Femur (tissue), 1 donor: ENCODE data around the gene TSPO.
"Not testable (repeated sequence)": the region's sequence is repeated elsewhere in the genome, so short reads cannot be mapped to it uniquely, and the experiment has no call there.

Source experiments
- DNase-seq: peaks from one replicate; pipeline ENCODE4 v3.0.0-alpha.2; 2017

The TSPO gene

DNA sequence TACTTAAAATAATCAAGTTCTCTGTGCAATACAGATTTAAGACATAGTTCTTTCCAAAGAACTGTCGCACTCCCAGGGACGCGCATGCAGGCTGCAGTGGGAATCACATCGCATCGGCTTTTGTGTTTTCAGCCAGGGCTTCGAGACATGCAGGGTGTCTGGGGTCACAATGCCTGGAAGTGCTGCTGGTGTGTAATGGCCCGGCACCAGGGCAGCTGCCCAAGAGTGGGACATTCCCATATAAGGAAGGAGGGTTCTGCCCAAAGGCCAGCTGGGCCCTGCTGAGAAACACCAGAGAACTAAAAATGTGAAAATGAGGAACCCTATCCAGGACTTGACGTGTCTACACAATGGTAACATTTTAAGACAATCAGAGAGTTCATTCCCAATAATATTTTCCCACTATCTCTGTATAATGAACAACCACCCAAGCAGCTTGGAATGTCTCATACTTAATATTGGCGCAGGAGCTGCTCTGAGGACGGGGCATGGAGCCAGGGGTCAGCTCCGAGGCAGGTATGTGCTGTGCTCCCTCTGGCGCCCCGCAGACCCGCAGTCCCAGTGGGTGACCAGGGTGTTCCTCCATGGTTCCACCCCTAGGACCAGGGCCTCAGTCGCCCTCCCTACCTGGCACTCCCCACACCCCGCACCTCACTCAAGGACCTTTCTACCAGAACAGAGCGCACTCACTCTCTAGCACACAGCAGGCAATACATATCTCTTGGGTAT, 19.4 kb upstream of the TSPO start:
- DNase-seq, result no peak

DNA sequence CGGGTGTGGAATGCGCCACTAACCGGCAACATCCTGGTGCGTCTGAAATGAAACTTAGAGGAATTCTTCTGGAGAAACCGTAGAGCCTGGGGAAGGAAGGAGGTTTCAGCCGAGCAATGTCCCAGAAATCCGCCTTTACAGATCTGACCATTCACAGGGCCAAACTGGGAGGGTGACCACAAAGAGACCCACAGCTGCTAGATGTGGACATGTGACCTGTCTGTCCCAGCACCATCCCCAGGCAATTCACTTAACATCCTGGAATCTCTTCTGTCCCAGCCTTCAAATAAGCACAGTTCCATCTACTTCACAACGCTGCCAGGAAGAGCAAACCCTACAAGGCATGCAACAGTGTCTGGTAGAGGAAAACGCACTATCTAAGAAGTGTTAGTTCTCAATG, 18.0 kb upstream of the TSPO start:
- no peak for DNase-seq

DNA sequence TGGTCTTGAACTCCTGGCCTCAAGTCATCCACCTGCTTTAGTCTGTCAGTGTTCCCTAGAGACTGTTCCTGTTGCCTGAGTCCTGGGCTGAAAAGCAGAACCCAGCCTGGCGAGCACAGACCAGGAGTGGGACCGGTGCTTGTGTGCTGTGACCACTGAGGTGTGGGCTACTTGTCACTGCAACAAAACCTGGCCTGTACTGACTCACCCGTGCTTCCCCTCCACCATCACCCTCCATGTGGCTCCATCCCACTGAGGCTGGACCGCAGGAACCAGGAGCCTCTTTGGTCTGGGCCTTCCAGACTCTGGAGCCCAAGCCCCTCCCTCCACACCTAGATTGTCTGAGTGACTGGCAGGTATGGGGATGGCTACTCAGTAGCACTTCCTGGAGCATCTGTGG, 16.8 kb upstream of the TSPO start:
- DNase-seq, result no peak

DNA sequence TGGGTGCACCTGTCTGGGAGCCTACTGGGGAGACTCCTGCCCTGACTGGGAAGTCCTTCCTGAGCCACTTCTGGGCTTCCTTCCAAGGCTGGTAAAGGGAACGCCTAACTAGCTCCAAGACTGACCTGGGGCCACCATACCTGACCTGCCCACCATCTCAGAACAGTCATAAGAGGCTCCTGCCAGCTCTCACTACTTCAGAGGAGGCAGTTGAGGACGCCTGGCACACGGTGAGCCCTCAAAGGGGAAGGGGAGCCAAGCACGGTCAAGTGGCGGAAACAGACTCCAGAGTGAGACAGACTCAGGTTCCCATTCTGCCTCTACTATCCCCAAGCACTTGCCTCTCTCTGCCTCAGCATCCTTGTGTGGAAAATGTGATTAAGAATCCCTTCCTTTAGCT, 15.8 kb upstream of the TSPO start:
- DNase-seq, result no peak

DNA sequence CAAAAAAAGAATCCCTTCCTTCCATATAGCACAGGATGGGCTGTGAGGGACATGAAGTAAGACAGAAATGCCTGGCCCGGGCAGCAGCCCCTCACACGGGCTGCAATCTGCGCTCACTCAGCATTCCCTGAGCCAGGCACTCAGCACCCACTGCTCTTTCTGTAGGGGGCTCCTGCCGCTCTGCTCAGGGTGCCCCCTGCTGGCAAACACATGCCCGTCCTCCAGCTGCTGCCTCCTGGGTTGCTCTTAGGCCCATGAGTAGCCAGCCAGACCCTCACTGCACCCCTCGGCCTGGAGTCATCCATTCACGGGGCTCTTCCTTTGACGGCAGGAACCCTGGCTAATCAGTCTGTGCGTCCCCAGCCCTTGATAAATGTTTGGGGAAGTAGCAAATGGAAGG, 15.1 kb upstream of the TSPO start:
- DNase-seq, result no peak

DNA sequence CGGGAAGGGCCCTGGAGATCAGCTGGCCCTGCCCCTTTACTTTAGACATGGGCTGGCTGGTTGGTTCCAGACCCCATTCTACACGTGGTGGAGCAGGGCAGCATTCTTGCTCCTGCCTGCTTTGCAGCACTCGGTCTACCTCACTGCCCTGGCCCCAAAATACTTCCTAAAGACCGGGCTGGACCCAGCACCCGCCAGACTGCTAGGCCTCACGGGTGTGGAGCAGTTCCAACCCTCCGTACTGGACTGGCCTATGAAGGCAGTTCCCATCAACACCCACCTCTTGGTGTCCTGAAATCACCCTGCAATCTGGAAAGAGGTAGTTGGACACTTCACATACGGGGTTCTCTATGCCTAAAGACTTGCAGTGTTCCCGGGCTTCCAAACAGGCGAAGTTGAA, 14.6 kb upstream of the TSPO start:
- DNase-seq, result no peak

DNA sequence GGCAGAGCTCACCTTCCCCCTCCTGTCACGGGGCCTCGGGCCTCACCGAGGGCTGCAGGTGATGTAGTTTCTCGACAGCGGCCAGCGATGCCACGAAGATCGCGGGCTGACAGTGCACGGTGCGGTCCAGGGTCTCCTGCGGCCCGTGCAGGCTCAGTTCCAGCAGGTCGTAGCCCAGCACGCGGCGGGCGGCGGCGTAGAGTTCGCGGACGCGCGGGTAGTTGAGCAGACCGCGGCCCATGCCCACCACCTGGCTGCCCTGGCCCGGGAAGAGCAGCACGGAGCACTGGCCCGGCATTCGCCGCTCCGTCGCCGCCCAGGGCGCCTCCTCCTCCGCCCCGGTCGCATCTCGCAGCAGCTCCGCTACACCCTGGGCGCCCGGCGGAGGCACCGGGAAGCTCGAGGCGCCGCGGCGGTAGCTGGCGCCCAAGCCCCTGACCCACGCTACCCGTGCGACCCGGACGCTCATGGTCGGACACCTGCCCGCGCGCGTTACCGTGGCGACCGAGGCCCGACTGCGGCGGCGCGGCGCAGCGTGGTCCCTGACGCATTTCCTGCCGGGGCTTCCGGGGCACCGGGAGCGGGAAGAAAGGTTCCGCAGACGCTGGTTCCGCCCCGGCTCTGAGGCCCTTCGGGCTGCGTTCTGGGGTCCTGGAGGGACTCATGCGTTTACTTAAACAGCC, 8.3 kb upstream of the TSPO start, which contains the start of gene MCAT:
MCAT (minus strand) TSS at position 519 of the 683 bp plus-strand sequence; CDS start at position 469, 50 bp downstream.
- peak; percentile 86 for DNase-seq

DNA sequence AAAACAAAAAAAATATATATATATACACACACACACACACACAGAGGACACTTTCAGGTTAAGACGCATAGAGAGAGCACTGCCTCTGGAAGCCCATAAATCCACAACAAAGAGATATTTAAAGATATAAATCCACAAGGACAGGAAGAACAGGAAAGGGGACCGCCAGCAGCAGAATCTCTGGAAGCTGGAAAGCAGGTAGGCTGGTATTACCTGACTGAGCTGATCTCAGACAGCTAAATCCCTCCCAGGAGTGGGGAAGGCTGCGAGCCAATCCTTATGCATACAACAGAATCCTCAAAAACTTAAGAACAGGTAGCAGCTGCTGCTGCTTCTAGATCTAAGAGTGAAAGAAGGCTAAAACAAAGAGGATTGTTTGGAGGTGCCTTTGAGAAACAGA, 6.4 kb upstream of the TSPO start:
- DNase-seq, result no peak

DNA sequence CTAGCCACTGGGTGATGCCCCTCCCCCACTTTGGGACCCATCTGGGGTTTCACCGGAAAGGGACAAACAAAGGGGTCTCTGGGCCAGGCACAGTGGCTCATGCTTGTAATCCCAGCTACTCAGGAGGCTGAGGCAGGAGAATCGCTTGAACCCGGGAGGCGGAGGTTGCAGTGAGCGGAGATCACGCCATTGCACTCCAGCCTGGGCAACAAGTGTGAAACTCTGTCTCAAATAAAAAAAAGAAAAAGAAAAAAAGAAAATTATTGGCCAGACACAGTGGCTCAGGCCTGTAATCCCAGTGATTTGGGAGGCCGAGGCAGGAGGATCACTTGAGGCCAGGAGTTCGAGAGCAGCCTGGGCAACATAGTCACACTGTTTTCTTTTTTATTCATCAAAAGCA, 6.0 kb upstream of the TSPO start:
- DNase-seq, result not testable (repeated sequence)

DNA sequence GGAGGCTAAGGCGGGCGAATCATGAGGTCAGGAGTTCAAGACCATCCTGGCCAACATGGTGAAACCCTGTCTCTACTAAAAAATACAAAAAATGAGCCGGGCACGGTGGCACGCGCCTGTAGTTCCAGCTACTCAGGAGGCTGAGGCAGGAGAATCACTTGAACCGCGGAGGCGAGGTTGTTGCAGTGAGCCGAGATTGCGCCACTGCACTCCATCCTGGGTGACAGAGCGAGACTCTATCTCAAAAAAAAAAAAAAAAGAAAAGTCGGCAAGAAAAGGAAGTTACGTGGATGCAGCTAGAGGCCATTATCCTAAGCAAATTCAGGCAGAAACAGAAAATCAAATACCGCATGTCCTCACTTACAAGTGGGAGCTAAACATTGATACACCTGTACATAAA, 5.0 kb upstream of the TSPO start:
- not testable (repeated sequence) for DNase-seq

DNA sequence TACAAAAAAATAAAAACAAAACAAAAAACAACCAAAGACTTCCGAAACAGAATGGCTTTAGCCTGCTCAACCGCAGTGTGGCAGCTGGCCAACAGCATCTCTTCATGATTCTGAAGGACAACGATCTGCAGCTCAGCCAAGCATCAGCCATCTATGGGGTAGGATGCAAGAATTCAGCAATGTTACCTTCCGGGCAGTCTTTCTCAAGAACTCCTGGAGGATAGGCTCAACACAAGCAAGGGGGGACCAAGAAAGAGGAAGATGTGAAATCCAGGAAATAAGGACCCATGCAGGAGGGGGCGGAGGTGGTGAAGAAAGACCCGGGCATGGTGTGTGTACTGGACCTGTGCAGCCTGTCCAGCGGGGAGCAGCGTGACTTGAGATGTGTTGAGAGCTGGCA, 3.5 kb upstream of the TSPO start:
- DNase-seq, result no peak

DNA sequence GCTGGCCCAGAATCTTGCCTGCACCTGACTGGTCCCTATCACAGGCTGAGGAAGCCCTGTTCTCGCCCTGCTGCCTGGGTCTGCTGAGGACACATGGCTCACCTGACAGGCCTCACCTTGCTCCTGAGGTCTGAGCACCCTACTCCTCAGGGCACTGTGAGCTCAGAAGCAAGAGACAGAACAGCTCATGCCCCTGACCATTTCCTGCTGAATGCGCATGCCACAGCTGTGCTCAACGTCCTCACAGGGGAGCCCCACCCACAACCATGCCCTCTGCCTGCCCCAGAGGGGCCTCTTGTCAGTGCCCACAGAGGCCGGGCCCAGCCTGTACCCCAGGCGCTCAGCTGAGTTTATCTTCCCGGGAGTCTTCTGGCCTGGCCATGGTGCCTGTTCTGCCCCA, 2.8 kb upstream of the TSPO start:
- no peak for DNase-seq

DNA sequence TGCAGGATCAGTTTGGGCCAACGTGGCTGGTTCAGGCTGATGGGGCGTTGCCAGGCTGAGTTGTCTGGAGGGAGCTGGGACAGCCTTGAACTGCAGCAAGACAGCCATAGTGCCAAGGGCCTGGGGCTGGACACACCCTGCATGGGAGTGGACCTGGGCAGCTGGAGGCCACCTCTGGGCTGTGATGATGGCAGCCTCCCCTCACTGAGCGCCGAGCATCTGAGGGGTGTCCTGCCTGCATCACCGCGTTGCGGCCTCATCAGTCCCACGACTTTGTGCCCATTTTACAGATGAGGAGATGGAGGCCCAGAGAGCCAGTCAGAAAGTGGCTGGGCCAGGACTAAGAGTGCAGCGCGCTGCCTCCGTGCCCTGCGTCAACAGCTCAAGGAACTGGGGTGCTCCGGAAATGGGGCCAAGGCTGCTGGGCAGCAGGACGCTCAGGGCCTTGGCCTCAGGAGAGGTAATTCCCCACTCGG, 590 bp upstream of the TSPO start:
- DNase-seq, result no peak

DNA sequence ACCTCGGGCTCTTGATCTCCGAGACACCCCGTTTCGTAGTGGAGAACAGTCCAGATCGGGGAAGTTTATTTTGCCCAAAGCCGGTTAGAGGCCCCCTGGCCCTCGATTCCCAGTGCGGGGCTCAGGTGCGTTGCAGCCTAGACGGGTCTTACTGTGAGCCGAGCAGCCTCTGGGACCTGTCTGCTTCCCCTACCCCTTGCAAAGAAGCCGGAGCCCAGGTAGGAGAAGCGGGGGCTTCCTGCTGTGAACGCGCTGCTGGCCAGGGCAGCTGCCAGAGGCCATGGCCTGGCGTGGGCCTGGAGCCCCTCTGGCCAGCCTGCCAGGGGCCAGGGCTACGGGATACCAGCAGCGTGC, 621 bp downstream of the TSPO start:
- DNase-seq, result no peak

DNA sequence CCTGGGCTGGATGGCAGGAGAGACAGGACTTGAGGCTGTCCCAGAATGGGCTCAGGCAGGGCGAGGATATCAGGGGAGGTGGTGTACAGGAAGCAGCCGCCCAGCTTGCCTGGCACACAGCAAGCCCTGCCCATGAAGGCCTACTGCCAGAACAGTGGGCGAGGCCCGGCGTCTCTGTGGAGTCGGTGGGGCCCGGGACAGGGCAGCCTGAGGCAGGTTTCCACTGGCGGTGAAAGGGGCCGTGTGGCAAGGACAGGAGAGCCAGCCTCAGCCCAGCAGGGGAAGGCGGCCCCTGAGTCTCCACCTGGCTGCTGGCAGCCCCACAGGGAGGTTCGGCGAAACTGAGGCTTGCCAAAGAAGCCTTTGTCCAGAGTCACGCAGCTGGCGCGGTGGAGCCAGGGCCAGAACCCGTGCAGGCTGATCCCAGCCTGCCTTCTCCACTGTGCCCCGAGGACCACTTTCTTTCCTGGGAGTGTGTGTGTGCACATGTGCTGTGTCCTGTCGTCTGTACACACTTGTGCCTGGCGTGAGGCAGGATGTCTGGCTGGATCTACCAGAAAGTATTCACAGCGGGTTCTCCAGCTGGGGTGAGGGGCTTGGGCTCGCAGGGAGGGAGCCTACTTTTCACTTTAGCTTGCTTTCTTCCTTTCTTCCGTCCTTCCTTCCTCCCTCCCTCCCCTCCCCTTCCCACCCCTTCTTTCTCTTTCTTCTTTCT, 1.2 kb downstream of the TSPO start:
- peak; percentile 88 for DNase-seq

DNA sequence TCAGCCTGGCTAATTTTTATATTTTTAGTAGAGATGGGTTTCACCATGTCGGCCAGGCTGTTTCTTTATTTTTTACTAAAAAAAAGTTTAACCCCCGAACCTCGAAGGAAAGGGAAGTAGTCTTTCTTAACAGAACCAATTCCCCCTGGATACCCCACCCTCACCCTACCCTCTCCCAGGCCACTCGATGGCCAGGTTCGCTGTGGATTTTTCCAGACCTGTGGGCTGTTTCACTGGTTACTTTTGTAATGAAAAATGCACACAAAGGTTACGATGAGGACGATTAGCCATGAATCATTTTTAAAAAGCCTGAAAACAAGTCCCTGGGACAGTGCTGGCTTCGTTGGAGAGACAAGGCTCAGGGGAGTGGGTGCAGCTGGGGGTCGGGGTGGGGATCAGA, 2.5 kb downstream of the TSPO start:
- DNase-seq, result no peak

DNA sequence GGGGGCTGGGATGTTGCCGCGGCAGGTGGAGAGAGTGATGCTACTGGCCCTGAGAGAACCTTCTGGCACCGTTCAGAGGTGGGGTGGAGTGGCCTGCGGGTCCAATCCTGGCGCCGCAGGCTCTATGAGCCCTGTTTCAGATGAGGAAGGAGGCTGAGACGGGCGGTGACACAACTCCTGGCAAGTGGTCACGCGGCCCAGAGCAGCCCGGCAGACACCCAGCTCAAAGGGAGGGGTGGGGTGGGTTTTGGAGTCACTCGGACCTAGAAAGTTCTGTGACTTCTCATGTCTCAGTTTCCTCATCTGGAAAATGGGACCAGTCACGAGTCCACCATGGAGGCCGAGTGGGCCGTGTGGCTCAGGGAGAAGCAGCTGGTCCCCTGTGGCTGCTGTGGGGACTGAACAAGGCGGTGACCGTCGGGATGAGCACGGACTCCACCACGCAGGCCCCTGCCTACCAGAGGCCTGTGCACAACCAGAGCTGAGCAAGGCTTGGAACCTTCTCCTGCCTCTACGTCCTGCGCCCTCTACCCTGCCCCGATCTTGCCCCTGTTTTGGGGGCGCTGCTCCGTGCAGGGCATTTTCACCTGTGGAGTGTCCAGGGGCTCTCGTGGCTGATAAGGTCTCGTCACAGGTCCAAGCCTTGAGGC, 3.7 kb downstream of the TSPO start:
- no peak for DNase-seq

DNA sequence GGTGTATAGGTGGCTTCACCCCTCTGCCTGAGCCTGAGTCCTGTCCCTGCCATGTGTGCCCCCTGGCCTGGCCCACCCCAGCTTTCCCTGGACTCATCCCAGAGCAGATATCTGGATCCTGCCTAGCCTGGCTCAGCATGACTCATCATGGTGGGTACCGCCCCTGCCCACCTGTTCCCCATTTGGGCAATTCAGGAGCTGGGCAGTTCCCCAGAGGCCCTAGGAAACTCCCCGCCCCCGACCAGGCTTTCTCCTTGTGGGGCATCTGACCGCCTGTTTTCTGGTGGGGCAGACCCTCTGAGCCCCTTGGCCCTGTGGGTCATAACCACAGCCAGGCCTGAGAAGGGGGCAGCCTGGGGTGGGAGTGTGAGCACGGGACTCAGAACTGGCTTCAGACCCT, 4.4 kb downstream of the TSPO start:
- no peak for DNase-seq

DNA sequence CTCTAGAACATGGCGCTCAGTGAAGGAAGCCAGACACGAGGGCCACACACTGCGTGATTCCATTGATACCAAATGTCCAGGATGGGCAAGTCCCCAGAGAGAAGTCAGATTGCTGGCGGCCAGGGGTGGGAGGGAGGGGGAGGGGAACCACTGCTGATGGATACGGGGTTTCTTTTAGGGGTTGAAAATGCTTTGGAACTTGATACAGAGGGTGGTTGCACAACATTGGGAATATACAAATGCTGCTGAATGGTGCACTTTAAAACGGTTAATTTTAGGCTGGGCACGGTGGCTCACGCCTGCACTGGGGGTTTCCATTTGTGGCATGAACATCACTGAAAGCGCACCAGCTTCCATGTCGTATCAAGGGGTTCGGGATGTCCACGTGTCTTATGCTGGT, 5.1 kb downstream of the TSPO start:
- DNase-seq, result no peak

DNA sequence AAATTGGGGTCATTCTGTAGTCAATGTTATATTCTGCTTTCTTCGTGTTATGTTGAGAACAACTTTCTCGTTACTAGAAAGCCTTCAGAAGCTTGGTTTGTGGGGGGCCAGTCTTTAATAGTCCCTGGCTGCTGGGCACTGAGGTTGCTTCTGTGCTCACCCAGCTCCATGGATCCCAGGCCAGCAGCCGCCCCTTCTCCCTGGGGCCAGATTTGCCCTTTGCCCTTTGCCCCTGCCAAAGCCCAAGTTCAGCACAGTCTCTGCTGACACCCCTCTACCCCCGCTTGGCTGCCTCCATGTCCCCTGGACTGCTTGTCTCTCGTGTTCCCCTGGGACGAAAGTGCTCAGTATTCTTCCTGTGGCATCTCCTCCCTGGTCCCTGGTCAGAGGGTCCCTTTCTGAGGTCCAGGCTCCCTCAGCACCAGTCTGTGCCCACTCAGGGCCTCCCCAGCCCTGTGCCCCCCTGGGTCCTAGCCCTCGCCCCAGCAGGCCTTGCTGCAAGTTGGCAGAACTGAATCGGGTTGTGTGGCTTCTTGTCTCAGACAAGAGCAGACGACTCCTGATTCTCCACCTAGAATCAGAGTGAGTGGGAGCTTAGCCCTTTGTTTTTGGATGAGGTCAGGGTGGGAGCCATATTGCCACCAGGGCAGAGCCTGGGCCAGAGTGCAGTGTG, 6.7 kb downstream of the TSPO start:
- no peak for DNase-seq

DNA sequence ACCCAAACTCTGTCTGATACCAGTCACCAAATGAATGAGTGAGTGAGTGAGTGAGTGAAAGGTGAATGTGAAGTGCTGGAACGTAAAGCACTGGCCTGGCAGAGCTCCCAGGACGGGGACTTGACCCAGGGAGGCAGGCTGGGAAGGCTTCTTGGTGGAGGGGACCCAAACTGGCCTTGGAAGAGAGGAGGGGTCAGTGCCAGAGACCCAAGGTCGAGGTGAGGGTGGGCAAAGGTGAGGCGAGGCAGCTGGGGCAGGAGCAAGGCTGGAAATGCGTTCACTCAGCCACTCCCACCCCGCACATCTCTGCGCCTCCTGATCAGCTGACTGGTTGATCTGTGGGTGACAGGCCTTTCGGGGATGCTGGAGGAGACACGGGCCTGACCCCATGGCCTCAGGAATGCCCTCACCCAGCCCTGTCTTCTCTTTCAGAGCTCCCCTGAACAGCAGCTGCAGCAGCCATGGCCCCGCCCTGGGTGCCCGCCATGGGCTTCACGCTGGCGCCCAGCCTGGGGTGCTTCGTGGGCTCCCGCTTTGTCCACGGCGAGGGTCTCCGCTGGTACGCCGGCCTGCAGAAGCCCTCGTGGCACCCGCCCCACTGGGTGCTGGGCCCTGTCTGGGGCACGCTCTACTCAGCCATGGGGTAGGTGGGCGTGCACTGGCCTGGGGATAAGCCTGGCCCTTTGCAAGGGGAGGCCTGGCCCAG, 7.6 kb downstream of the TSPO start:
- DNase-seq, result no peak

DNA sequence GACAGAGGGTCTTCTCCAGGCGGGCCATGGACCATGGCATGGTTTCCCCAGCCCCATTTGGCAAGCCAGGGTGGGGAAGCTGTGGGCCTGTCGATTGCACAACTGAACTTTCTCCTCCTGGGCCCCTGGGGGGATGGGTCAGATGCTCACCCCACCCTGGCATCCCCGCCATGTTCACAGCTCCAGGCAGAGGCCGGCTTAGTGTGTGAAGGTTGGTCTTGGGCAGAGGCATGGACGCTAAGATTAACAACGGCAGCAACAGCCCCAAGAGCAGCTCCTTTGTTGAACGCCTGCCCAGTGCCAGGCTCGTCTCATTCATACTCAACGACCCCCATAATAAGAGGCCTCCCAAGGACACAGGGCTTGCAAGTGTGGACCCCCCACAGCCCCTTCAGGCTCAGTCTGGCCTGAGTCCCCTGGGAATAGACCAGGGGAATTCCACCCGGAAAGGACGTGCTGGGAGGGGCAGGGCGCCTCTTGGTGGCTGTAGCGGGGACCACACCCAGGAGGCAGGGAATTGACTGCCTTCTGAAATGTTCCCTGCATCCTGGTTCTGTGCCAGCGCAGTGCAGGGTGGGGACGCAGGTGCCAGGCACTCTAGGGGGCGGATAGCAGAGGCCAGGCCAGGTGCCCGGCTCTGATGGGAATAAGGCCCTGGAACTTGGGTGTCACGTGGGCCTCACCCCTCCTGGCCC, 8.3 kb downstream of the TSPO start:
- no peak for DNase-seq
